ENCODE measurements around the gene TNFAIP3.

DNA sequence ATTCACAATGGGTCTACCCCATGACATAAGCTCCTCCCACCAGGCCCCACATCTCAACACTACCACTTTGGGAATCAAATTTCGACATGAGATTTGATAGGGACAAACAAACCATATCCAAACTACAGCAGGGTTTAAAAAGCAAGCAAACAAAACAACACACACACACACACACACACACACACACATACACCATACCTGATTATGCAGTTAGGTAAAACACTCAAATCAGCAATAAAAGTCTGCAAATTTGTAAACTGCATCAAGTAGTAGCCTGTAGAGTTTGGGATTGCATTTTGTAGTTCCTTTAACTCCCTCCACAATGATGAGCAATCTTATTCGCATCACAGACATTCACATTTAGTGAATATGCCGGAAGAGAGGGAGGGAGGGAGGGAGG lies 32.6 kb upstream of the TNFAIP3 start:
- TF ChIP-seq, protein P1, sequence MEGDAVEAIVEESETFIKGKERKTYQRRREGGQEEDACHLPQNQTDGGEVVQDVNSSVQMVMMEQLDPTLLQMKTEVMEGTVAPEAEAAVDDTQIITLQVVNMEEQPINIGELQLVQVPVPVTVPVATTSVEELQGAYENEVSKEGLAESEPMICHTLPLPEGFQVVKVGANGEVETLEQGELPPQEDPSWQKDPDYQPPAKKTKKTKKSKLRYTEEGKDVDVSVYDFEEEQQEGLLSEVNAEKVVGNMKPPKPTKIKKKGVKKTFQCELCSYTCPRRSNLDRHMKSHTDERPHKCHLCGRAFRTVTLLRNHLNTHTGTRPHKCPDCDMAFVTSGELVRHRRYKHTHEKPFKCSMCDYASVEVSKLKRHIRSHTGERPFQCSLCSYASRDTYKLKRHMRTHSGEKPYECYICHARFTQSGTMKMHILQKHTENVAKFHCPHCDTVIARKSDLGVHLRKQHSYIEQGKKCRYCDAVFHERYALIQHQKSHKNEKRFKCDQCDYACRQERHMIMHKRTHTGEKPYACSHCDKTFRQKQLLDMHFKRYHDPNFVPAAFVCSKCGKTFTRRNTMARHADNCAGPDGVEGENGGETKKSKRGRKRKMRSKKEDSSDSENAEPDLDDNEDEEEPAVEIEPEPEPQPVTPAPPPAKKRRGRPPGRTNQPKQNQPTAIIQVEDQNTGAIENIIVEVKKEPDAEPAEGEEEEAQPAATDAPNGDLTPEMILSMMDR (IDR thresholded peaks at IDR 0.05; ENCODE audit: borderline replicate concordance, extremely low read depth, low read length, poor library complexity, severe bottlenecking), result no peak
- no peak for TF ChIP-seq EZH2 (IDR thresholded peaks at IDR 0.05; ENCODE audit: borderline replicate concordance, low read depth, low read length, severe bottlenecking)
